MM.1S (cell line): ENCODE measurements around the gene CAPN12.

Experiments used
- CTCF ChIP-seq: fragments of 300-600 bp; sonication (generic); IDR thresholded peaks from 2 replicates; pipeline ENCODE4 v1.5.1; 2016; ENCODE audit warnings: antibody characterized with exemption, low read length, mixed read lengths
- EZH2 ChIP-seq: fragments of 300-600 bp; sonication (generic); optimal IDR thresholded peaks from 2 replicates; pipeline ENCODE3; 2017; ENCODE audit warnings: low read depth, mild to moderate bottlenecking, antibody characterized with exemption, low read length, mixed read lengths

- no peak for TF ChIP-seq CTCF
- no peak for TF ChIP-seq EZH2
These were observed 45.3 kb downstream of the CAPN12 start for GRCh38 chr19:38699027-38699346.
